C1 segment of cervical spinal cord (tissue), 14 donors: ENCODE data around the gene OBSCN.
A peak's percentile ranks its signal among the peaks of the same experiment; 100 is the strongest.
"Not testable (repeated sequence)": the region's sequence is repeated elsewhere in the genome, so short reads cannot be mapped to it uniquely, and the experiment has no call there.

Experiments
- DNase-seq, 14 donors: peaks; one replicate each; lab custom pipeline; 2025; lab: John Stamatoyannopoulos, UW

OBSCN gene

GRCh38 chr1:228259368-228259894 lies 51.6 kb downstream of the OBSCN start:
- DNase-seq: no peak

GRCh38 chr1:228259951-228260350 lies 52.1 kb downstream of the OBSCN start:
- DNase-seq: no peak

DNA sequence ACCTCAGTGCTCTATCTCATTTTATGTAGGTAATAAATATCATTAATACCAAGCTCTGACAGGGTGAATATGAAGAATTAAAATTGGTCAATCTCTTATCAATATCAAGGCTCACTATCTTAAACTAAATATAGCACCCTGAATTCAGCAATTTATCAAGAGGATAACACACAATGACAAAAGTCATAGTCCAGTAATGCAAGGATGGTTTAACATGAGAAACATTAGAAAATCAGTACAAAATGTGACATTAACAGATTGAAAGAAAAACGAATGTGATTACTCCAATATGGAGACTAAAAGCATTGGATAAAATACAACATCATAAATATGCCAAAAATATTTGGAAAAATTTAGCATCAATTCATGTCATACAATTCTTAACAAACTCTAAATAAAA lies 53.9 kb downstream of the OBSCN start:
- DNase-seq: no peak

- no peak for DNase-seq
These were observed 54.6 kb downstream of the OBSCN start for GRCh38 chr1:228262475-228262874.

DNA sequence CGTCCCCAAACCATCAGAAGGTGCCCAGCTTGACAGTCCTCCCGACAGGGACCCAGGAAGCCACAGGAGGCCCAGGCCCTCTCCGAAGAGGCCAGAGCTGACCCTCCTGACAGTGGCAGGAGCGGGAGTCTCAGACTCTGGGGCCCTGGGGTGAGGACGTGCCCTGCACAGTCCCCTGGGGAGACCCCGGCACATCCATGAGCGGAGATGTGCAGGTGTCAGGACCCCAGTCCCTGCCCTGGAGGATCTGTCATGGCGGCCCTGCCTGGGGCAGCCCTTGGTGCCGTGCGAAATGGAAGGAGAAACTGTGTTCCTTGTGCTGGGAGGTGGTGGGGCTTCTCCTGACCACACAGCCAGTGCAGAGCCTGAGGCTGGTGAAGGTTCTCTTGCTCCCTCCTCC lies 55.8 kb downstream of the OBSCN start:
- no peak for DNase-seq

DNA sequence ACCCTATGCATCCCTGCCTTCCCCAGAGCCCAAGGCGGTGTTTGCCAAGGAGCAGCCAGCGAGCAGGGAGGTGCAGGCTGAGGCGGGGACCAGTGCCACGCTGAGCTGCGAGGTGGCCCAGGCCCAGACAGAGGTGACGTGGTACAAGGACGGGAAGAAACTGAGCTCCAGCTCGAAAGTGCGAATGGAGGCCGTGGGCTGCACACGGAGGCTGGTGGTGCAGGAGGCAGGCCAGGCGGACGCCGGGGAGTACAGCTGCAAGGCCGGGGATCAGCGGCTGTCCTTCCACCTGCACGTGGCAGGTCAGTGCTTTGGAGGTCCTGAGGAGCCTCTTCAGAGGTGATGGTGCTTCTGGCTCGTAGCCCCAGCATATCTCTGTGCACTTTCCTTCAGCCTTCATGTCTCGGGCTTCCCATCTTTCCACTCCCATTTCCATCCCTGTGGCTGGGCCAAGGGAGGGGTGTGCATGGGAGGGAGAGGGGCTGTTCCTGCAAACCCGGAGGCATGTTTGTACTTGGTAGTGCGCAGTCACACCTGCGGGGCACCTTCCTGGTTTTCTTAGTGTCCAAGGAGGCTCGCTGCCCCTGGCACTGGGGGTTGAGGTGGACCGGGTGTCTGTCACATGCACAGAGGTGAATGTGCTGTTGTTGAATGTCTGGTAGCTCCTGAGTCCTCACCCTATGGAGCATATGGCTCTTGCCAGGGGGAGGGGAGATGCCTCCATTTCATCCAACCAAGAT lies 56.4 kb downstream of the OBSCN start:
- no peak for DNase-seq

DNA sequence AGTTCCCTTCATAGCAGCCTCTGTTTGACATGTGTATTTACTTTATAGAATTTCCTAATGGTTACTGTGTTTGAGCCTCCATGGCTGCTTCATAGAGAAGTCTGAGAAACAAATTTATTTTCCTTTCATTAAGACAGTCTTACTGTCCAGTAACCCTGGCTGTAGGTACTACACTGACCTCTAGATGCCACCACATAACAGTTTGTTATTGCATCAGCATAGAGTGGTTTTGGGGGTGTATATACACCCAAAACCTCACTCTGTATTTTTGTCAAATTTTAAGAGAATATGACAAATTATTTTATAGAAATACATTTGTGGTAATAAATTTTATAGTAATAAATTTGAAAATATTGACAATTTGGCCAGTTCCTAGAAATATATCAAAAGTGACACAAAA lies 57.3 kb downstream of the OBSCN start:
- DNase-seq: no peak

DNA sequence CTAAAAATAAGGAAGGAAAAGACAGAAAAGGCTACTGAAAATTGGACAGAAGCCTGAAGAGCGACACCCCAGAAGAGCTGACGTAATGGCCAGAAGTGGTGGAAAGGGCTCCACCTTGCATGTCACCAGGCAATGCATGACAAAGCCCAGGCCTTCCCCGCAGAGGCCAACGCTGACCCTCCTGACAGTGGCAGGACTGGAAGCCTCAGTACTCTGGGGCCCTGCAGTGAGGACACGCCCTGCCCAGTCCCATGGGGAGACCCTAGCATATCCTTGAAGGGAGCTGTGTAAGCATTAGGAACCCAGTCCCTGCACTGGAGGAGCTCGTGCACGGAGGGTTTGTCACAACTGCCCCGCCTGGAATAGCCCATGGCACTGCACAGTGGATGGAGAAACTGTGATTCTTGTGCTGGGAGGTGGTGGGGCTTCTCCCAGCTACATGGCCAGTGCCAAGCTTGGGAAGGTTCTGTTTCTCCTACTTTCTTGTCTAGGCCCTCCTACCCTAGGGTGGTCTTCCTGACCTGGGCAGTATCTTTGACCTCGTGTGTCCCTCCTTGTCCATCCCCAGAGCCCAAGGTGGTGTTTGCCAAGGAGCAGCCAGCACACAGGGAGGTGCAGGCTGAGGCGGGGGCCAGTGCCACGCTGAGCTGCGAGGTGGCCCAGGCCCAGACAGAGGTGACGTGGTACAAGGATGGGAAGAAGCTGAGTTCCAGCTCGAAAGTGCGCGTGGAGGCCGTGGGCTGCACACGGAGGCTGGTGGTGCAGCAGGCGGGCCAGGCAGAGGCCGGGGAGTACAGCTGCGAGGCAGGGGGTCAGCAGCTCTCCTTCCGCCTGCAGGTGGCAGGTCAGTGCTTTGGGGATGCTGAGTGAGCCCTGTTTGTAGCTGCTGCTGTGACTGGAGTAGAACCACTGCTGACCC lies 60.4 kb downstream of the OBSCN start:
- no peak for DNase-seq

DNA sequence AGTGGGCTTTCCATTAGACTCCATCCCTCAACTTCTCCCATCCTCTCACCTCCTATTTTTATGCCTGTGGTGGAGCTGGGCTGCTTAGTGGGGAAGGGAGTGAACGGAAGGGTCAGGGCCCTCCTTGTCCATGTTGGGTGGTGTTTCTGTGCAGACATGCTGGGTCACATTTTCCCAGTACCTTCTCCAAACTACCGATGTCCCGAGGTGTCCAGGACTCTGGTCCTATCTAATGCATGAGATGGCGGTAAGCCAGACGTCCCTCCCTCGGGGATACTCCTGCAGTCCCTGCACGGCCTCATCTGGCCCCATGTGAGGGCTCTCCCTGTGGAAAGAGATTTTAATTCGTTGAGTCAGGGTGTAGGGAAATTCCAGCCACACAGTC lies 61.0 kb downstream of the OBSCN start:
- no peak for DNase-seq

DNA sequence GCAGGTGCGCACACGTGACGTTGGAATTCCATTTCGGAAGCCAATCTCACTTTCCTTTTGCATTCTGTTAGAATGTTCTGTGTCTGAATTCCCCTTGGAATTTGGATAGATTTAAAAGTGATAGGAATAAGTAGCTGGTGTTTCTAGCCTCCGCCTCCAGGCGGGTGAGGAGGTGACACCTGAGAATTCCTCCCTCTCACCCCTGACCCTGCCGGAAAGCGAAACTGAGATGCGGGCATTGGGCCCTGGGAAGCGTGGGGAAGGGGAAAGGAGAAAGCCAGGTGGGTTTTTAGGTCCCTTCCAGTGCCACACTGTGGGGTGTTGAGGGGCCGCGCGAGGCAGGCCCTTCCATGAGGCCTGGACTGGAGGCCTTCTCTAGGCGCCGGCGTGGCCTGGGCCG lies 61.6 kb downstream of the OBSCN start:
- not testable (repeated sequence) for DNase-seq

GRCh38 chr1:228270032-228270431 lies 62.2 kb downstream of the OBSCN start:
- no peak for DNase-seq

DNA sequence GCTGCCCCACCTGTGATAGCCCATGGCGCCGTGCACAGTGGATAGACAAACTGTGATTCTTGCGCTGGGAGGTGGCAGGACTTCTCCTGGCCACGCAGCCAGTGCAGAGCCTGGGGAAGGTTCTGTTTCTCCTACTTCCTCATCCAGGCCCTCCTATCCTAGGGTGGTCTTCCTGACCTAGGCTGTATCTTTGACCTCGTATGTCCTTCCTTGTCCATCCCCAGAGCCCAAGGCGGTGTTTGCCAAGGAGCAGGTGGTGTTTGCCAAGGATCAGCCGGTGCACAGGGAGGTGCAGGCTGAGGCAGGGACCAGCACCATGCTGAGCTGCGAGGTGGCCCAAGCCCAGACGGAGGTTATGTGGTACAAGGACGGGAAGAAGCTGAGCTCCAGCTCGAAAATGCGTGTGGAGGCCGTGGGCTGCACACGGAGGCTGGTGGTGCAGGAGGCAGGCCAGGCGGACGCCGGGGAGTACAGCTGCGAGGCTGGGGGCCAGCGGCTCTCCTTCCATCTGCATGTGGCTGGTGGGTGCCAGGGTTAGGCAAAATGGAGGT lies 63.9 kb downstream of the OBSCN start:
- DNase-seq: no peak

GRCh38 chr1:228272331-228272791 lies 64.5 kb downstream of the OBSCN start:
- no peak for DNase-seq

- peak in 1 of 14 donors; percentile 33 for DNase-seq
These were observed 65.2 kb downstream of the OBSCN start for GRCh38 chr1:228272831-228273571.

DNA sequence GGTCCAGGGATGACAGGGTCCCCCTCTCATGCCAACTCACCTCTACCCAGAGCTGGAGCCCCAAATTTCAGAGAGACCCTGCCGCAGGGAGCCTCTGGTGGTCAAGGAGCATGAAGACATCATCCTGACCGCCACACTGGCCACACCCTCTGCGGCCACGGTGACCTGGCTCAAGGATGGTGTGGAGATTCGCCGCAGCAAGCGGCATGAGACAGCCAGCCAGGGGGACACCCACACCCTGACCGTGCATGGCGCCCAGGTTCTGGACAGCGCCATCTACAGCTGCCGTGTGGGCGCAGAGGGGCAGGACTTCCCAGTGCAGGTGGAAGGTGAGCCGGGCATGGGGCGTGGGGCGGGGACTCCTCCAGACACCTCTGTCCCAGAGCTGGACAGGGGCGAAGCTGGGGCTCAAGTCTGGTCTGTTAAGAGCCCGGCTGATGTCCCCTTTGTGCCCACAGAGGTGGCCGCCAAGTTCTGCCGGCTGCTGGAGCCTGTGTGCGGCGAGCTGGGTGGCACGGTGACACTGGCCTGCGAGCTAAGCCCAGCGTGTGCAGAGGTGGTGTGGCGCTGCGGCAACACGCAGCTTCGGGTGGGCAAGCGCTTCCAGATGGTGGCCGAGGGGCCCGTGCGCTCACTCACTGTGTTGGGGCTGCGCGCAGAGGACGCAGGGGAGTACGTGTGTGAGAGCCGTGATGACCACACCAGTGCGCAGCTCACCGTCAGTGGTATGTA lies 66.0 kb downstream of the OBSCN start:
- no peak for DNase-seq

GRCh38 chr1:228274452-228275178 lies 66.8 kb downstream of the OBSCN start:
- no peak for DNase-seq

DNA sequence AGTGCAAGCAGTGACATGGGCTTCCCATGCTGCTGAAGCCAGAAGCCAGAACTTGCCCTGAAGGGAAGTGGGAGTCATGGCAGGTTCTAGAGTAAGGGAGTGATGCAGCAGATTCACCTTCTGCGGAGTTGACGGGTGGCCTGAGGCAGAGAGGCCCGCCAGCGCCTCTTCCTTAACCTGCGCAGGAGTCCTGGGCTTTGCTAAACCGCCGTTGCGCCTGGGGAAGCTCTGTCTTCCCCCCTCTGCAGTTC lies 67.3 kb downstream of the OBSCN start:
- no peak for DNase-seq

- peak in 12 of 14 donors; percentile 15 to 89 (median 44) for DNase-seq
These were observed 67.8 kb downstream of the OBSCN start for GRCh38 chr1:228275430-228276173.

DNA sequence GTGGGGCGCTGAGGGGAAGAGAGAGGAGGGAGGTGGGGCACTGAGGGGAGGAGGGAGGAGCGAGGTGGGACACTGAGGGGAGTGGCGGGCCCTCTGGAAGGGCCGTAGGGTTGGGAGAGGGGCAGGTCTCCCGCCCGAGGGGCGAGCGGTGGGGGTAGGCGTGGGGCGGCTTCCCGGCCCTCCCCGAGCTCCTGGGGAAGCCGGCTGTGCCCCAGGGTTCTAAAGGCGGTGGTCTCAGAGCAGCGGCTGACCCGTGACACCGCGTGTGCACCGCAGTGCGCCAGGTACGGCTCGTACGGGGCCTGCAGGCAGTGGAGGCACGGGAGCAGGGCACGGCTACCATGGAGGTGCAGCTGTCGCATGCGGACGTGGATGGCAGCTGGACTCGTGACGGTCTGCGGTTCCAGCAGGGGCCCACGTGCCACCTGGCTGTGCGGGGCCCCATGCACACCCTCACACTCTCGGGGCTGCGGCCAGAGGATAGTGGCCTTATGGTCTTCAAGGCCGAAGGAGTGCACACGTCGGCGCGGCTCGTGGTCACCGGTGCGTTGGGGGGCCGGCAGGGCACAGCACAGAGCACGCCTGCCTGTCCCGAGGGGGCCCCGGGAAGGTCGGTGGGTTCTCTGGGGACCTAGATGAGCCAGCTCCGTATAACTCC lies 68.5 kb downstream of the OBSCN start:
- no peak for DNase-seq
